Activated CD4-positive, alpha-beta T cell treated with anti-CD3 and anti-CD28 coated beads for 48 hours (primary cell): ENCODE results near the gene COMMD1.
"Not testable (repeated sequence)": the region's sequence is repeated elsewhere in the genome, so short reads cannot be mapped to it uniquely, and the experiment has no call there.

Experiments used
- DNase-seq: peaks from one replicate; pipeline ENCODE4 v3.0.0-alpha.2; 2020

The COMMD1 gene

GRCh38 chr2:62143696-62144095 lies 238.2 kb downstream of the COMMD1 start:
- DNase-seq: no peak

- DNase-seq: no peak
Measured at GRCh38 chr2:62144689-62145477, 239.4 kb downstream of the COMMD1 start.

- no peak for DNase-seq
Measured at GRCh38 chr2:62145478-62146100, 240.1 kb downstream of the COMMD1 start.

- DNase-seq: peak; percentile 30
Measured at GRCh38 chr2:62146790-62147189, 241.3 kb downstream of the COMMD1 start.

- no peak for DNase-seq
Measured at GRCh38 chr2:62147610-62148301, 242.3 kb downstream of the COMMD1 start.

- DNase-seq: no peak
Measured at GRCh38 chr2:62149708-62150107, 244.2 kb downstream of the COMMD1 start.

GRCh38 chr2:62150597-62151305 lies 245.3 kb downstream of the COMMD1 start:
- no peak for DNase-seq

GRCh38 chr2:62151306-62151638 lies 245.8 kb downstream of the COMMD1 start:
- no peak for DNase-seq

GRCh38 chr2:62152000-62152399 lies 246.5 kb downstream of the COMMD1 start:
- no peak for DNase-seq

- no peak for DNase-seq
Measured at GRCh38 chr2:62156861-62157496, 251.5 kb downstream of the COMMD1 start.

GRCh38 chr2:62158444-62159121 lies 253.1 kb downstream of the COMMD1 start:
- no peak for DNase-seq

GRCh38 chr2:62160691-62161090 lies 255.2 kb downstream of the COMMD1 start:
- not testable (repeated sequence) for DNase-seq

- no peak for DNase-seq
Measured at GRCh38 chr2:62163106-62163831, 257.8 kb downstream of the COMMD1 start.

GRCh38 chr2:62163834-62164233 lies 258.4 kb downstream of the COMMD1 start:
- DNase-seq: no peak

- no peak for DNase-seq
Measured at GRCh38 chr2:62175728-62176127, 270.3 kb downstream of the COMMD1 start.

- DNase-seq: no peak
Measured at GRCh38 chr2:62176801-62177200, 271.3 kb downstream of the COMMD1 start.

- DNase-seq: no peak
Measured at GRCh38 chr2:62177392-62178049, 272.0 kb downstream of the COMMD1 start.

- DNase-seq: no peak
Measured at GRCh38 chr2:62178741-62179271, 273.3 kb downstream of the COMMD1 start.

- no peak for DNase-seq
Measured at GRCh38 chr2:62180975-62181374, 275.5 kb downstream of the COMMD1 start.

- no peak for DNase-seq
Measured at GRCh38 chr2:62181843-62182242, 276.4 kb downstream of the COMMD1 start.
